Left hindlimb (tissue), 1 donor: Measurements from ENCODE around the gene PPAN.

Experiments
- DNase-seq: peaks from one replicate; pipeline ENCODE4 v3.0.0-alpha.2; 2018

PPAN gene

DNA sequence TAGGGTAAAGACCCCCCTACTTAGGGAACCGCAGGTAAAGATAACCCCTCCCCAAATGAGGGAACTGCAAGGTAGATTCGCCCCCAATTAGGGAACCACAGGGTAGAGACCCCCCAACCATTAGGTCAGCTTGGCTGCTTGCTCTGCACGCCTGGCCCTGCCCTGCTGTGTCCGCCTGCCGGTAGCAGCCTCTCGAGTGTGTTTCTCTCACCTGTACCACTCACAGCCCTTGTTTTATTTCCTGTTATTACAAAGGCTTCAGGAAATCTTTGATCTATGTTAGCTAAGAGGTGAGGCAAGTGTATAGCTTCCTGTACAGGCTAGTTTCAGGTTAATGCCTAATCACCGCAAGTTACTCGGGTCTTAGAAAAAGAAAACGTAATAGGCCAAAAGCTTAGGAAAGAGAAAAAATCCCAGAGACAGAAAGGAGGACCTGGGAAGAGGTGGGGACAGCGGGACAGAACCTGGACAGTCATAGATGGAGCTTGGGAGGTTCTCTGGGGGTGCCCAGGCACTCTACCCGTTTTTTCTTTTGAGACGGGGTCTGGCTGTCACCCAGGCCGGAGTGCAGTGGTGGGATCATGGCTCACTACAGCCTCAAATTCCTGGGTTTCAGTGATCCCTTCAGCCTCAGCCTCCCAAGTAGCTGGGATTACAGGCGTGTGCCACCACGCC is 36.7 kb downstream of the PPAN start:
- no peak for DNase-seq

DNA sequence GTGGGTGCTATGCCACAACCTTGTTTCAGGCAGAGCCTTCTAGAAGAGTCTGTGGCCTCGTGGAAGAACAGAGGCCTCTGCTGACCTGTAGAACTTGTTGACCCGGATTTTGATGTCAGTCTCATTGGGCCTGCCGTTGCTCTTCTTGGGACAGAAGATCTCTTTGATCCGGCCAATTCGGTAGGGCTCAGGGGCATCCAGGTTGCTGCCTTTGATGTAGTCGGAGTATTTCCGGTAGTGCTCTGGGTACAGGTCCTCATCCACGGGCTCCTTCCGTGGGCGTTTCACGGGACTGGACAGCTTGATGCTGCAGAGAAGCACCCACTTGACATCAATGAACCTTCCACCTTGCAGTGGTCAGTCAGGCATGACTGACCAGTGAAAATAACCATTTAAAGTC is 37.5 kb downstream of the PPAN start:
- DNase-seq: no peak

DNA sequence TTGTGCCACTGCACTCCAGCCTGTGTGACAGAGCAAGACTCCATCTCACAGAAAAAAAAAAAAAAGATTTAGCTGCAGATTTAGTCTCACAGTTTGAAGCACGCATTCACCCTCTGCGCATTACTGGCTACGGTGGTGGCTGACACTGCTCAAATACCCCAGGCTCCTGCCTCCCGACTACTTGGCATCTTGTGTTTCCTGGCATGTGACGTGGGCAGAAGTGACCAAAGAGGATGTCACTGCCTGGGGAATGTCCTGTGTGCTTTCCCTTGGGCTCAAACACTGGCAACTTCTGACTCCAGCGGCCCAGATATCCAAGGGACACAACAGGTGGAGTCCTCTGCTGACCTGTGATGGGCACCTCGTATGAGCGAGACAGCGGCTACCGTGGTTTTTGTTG is 38.2 kb downstream of the PPAN start:
- DNase-seq: no peak

DNA sequence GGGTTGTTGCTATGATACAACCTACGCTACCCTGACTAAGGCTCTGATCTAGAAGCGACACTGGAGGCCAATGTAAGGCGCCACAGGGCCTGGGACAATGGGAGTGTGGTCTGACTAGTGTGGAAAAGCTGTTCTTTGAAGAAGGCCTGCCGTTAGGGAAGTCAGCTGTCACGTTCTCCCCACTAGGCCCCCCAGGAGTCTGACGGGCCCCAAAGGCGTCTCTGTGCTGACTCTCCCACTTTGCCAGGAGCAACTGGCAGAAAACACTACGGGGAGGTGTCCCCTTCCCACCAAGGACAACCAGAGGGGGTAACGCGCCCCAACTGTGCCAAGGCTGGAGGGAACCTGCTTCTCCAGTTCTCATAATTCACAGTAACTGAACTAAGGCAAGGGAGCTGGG is 38.9 kb downstream of the PPAN start:
- no peak for DNase-seq

DNA sequence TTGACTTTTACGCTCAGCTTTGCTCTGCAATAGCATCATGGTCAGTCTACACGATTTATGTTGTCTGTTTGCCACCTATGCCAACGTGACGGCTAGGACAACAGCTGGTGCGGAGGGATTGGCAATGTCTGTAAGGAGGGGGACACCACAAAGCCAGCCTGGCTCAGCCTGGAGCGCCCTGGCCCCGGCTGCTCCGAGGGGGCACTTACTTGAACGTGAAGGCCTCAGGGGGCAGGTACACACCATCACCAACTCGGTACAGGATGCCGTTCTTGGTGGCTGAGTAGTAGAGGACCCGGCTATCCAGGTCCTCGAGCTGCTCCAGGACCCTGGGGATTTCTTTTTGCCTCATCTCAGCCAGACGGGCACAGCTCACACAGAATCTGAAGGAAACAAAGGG is 40.0 kb downstream of the PPAN start:
- DNase-seq: no peak

DNA sequence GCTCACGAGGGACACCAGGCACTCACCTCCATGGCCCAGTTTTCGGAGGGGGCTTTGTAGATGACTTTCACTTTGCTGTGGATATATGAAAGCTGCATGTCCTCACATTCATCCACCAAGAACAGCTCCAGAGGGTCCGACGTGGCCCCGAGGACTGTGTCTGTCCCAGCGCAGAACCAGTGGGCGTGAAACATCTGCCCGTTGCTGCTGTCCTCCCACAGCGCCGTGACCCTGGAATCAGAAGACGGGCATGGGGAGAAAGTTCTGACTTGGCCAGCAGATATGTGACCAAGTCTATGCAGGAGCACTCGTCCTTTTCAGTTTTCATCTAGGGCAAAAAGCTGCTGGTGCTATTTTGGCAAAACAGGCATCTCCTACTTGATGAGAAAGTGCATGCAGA is 43.3 kb downstream of the PPAN start:
- DNase-seq: no peak

DNA sequence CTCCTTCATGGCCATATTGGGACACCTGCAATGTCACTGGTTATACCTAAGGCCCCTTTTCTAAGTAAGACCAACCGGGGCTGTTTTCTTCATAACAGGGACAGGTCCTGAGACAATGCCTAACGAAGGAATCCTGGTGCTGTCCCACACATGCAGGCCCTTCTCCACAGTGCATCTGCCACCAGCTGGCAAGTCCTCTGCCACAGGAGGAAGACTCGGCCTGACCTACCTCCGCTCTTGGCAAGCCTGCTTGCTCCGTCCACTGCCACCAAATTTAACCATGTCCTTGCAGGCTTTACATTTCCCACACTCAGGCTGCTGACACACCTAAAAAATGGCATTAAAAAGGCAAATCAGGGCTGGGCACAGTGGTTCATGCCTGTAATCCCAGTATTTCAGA is 45.4 kb downstream of the PPAN start:
- DNase-seq: no peak

DNA sequence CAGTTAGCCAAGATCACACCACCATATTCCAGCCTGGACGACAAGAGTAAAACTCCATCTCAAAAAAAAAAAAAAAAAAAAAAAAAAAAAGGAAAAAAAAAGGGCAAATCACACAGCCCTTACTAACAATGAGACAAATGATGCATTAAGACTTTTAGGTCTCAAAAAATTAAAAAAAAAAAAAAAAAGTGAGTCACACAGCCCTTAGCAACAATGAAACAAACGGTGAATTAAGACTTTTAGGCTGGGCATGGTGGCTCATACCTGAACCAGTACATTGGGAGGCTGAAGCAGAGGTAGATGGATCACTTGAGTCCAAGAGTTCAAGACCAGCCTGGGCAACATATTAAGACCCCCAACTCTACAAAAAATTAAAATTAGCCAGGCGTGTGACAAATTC is 45.9 kb downstream of the PPAN start:
- DNase-seq: no peak

DNA sequence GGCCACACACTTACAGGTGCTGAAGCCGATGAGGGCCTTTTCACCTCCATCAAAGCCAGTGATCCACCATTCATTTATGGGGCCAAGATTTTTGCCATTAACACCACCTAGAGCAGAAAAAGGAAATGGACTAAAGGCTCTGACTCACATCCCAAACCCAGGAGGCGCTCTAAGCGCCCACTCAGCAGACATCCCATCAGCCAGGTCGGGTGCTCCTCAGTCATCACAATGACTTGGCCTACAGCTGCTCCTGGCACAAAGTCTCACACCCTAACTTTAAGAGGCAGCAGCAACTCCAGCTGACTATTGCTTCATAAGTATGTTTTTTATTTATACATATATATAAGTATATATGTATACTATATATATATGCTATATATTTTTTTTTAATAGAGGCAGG is 49.7 kb downstream of the PPAN start:
- no peak for DNase-seq

DNA sequence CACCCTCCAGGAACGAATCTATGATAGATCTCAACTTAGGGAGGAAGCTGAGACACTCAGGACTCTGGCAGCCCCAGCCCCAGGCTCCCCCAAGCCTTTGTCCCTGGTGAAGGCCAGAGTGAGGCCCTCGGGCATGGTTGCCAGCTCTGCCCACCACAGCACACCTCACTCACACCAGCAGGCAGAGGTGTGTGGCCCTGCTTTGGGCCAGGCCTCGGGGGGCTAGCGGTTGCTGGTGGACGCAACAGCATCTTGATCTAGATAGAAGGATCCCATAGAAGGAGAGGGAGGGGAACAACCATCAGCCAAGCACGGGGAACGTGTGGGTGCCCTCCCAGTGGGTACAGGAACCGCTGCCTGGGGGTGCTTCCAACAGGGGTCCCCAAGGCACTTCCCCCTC is 51.9 kb downstream of the PPAN start:
- no peak for DNase-seq

DNA sequence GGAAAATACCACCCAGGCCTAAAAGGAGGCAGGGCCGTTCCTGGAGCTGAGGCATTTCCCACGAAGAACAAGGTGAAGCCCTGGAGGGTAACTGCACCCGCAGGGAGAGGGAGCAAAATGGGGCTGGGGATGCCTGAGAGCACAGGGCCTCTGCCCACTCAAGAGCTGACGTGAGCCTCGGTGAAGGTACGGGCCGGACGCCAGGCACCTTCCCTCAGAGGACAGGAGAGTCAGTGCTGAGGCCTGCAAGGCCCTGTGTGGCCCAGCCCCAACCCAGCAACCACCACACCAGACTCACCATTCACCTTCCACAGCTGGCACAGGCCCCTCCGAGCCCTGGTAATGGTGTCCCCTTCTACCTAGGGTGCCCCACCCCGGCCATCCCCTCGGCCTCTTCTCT is 52.3 kb downstream of the PPAN start:
- no peak for DNase-seq

DNA sequence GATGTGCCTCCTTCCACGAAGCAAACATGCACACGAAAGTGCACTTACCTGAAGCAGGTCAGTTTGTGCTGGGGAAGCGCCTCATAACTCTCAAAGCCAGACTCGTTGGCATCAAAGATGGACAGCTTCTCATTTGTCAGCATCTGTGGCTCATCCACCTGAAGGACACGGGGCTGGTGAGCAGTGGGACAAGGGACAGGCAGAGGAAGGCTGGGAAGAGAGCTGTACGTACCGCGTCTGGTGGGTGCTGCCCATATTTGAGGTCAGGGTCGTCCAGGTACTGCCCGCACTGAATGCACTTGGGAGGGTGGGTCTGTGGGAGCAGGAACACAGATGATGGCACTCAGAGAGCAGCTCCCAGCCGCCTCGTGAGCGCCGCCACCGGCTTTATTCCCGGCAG is 53.4 kb downstream of the PPAN start:
- no peak for DNase-seq
